Stimulated activated CD8-positive, alpha-beta memory T cell treated with anti-CD3 and anti-CD28 coated beads, Interleukin-15, amount 100 ng/mL, for 24 hours (primary cell): ENCODE measurements around the gene CCR7.

Source experiments
- DNase-seq: peaks from one replicate; pipeline ENCODE4 v3.0.0-alpha.2; 2020; ENCODE audit warnings: low read depth

The CCR7 gene

GRCh38 chr17:40562838-40563219 lies 2.4 kb downstream of the CCR7 start:
- DNase-seq, result no peak

- DNase-seq, result no peak
These were observed 3.2 kb downstream of the CCR7 start for GRCh38 chr17:40561871-40562611.

- no peak for DNase-seq
These were observed 3.9 kb downstream of the CCR7 start for GRCh38 chr17:40561294-40561870.

GRCh38 chr17:40560592-40561293 lies 4.5 kb downstream of the CCR7 start:
- no peak for DNase-seq

GRCh38 chr17:40559954-40560591 lies 5.2 kb downstream of the CCR7 start:
- no peak for DNase-seq

- DNase-seq, result no peak
These were observed 5.7 kb downstream of the CCR7 start for GRCh38 chr17:40559564-40559916.

- DNase-seq, result no peak
These were observed 6.2 kb downstream of the CCR7 start for GRCh38 chr17:40558890-40559563.

- DNase-seq, result no peak
These were observed 6.9 kb downstream of the CCR7 start for GRCh38 chr17:40558300-40558889.

GRCh38 chr17:40557531-40558299 lies 7.6 kb downstream of the CCR7 start:
- DNase-seq, result no peak

- no peak for DNase-seq
These were observed 8.3 kb downstream of the CCR7 start for GRCh38 chr17:40556884-40557414.

- no peak for DNase-seq
These were observed 9.0 kb downstream of the CCR7 start for GRCh38 chr17:40556198-40556661.

- no peak for DNase-seq
These were observed 9.7 kb downstream of the CCR7 start for GRCh38 chr17:40555296-40556190.

GRCh38 chr17:40554646-40555295 lies 10.5 kb downstream of the CCR7 start:
- DNase-seq, result no peak

GRCh38 chr17:40553694-40554534 lies 11.4 kb downstream of the CCR7 start:
- DNase-seq, result no peak

- no peak for DNase-seq
These were observed 12.2 kb downstream of the CCR7 start for GRCh38 chr17:40552806-40553693.

- DNase-seq, result no peak
These were observed 13.1 kb downstream of the CCR7 start for GRCh38 chr17:40551879-40552768.
